K562 (cell line): ENCODE data around the gene HEBP1. TPM values are rescaled to one million over a fixed set of nuclear protein-coding genes. Genes with fewer than 3 reads are reported as not detected.
A peak's percentile ranks its signal among the peaks of the same experiment; 100 is the strongest.

Source experiments
- BRF1 ChIP-seq: IDR thresholded peaks from 3 replicates; pipeline ENCODE4 v1.6.1; 2011; ENCODE audit warnings: borderline replicate concordance, mild to moderate bottlenecking; ENCODE audit not compliant: insufficient read length; ENCODE audit errors: extremely low read depth
- CBFA2T3 ChIP-seq: fragments of 450-650 bp; IDR thresholded peaks from 2 replicates; pipeline ENCODE4 v1.6.1; 2017
- COPS2 ChIP-seq: fragments of 450-650 bp; conservative IDR thresholded peaks from 2 replicates; pipeline ENCODE4 v1.6.1; 2016; ENCODE audit warnings: mild to moderate bottlenecking, moderate library complexity
- DACH1 ChIP-seq: fragments of 450-650 bp; IDR thresholded peaks from 2 replicates; pipeline ENCODE4 v1.6.1; 2018; ENCODE audit not compliant: partially characterized antibody
- ELF4 ChIP-seq: fragments of 450-650 bp; formaldehyde crosslinking; IDR thresholded peaks from 2 replicates; pipeline ENCODE4 v1.4.0; 2022; ENCODE audit warnings: missing genetic modification characterization
- ETV6 ChIP-seq, 3 experiments: fragments of 150-350 bp in 1 of 3; sonication (generic) in 1 of 3; formaldehyde crosslinking in 1 of 3; IDR thresholded peaks; 2 replicates each; pipeline versions ENCODE4 v1.6.1 to v1.8.0; 2014 to 2022; ENCODE audit warnings: borderline replicate concordance in 2 of 3, low read depth in 2 of 3, antibody characterized with exemption in 1 of 3, low read length in 1 of 3, mild to moderate bottlenecking in 1 of 3, missing genetic modification reagents in 1 of 3
- FOXM1 ChIP-seq, 2 experiments: fragments of 450-650 bp in 1 of 2; sonication (generic) in 1 of 2; formaldehyde crosslinking in 1 of 2; IDR thresholded peaks; 2 replicates each; pipeline versions ENCODE4 v1.6.1 to v1.9.0; 2017 to 2022; ENCODE audit warnings: low read depth in 2 of 2, mild to moderate bottlenecking in 2 of 2, missing genetic modification reagents in 1 of 2, moderate library complexity in 1 of 2
- RFX7 ChIP-seq: fragments of 250-450 bp; sonication (Bioruptor Pico); IDR thresholded peaks from 2 replicates; pipeline ENCODE4 v1.5.1; 2021; ENCODE audit warnings: mild to moderate bottlenecking
- SPI1 ChIP-seq: IDR thresholded peaks from 2 replicates; pipeline ENCODE4 v1.6.1; 2011; ENCODE audit warnings: low read depth, low read length, control low read depth, borderline replicate concordance
- SREBF1 ChIP-seq: fragments of 150-350 bp; IDR thresholded peaks from 2 replicates; pipeline ENCODE4 v1.6.1; 2014; ENCODE audit warnings: antibody characterized with exemption, low read depth, low read length, borderline replicate concordance
- TAL1 ChIP-seq: fragments of 450-650 bp; IDR thresholded peaks from 2 replicates; pipeline ENCODE4 v1.6.1; 2016; ENCODE audit warnings: mild to moderate bottlenecking
- TCF7L2 ChIP-seq: fragments of 150-350 bp; IDR thresholded peaks from 2 replicates; pipeline ENCODE4 v1.6.1; 2016; ENCODE audit warnings: low read depth, mild to moderate bottlenecking, low read length, moderate library complexity
- TEAD4 ChIP-seq, 2 experiments: sonication (generic) in 1 of 2; formaldehyde crosslinking in 1 of 2; IDR thresholded peaks; 2 replicates each; pipeline versions ENCODE4 v1.6.1 to v1.8.0; 2012 to 2022; ENCODE audit warnings: borderline replicate concordance in 1 of 2, inconsistent platforms in 1 of 2, low read length in 1 of 2, mild to moderate bottlenecking in 1 of 2, missing genetic modification reagents in 1 of 2
- XRCC3 ChIP-seq: fragments of 450-650 bp; IDR thresholded peaks from 2 replicates; pipeline ENCODE4 v1.6.1; 2017; ENCODE audit warnings: mild to moderate bottlenecking, moderate library complexity
- ZNF23 ChIP-seq: fragments of 250-450 bp; sonication (Bioruptor Pico); IDR thresholded peaks from 2 replicates; pipeline ENCODE4 v1.4.0; 2020; ENCODE audit warnings: mild to moderate bottlenecking
- polyA plus RNA-seq, 8 experiments: library from polyadenylated mRNA; depleted of rRNA in 4 of 8; stranded (reverse) in 5 of 8; unstranded in 3 of 8; fragments of >200 nt; fragmentation: Nextera tagmentation in 2 of 8; fragmentation: Illumina TruSeq in 1 of 8; extraction: Ambion mirVana in 2 of 8; extraction: Trizol in 1 of 8; gene quantifications; 2 replicates each; pipeline versions ENCODE4 v1.2.1 to v1.2.3, GENCODE V29; 2011 to 2014; ENCODE audit warnings: inconsistent platforms in 1 of 8, missing spikeins in 1 of 8
- total RNA-seq, 7 experiments: library from RNA; depleted of rRNA in 6 of 7; stranded (reverse); fragments of >200 nt in 6 of 7; fragmentation: Illumina TruSeq in 2 of 7; extraction: Trizol in 2 of 7; gene quantifications; 2 replicates each; pipeline versions ENCODE4 v1.2.1 to v1.2.3, GENCODE V29; 2011 to 2021; ENCODE audit warnings: low replicate concordance in 1 of 7
- TF ChIP-seq, protein P1 (sequence below): fragments of 150-350 bp; IDR thresholded peaks from 2 replicates; pipeline ENCODE4 v1.6.1; 2014; ENCODE audit warnings: low read depth, mild to moderate bottlenecking, low read length, borderline replicate concordance
- TF ChIP-seq, protein P2 (sequence below), 2 experiments: fragments of 150-350 bp in 1 of 2; IDR thresholded peaks; 2 replicates each; pipeline ENCODE4 v1.6.1; 2012 to 2016; ENCODE audit warnings: low read depth in 2 of 2, low read length in 2 of 2, mild to moderate bottlenecking in 1 of 2, moderate library complexity in 1 of 2
- TF ChIP-seq, protein P3 (sequence below), 2 experiments: IDR thresholded peaks in 1 of 2; conservative IDR thresholded peaks in 1 of 2; 2 replicates each; pipeline ENCODE4 v1.6.1; 2016; ENCODE audit warnings: low read depth in 2 of 2, mild to moderate bottlenecking in 1 of 2, missing compliant biosample characterization in 1 of 2, missing genetic modification characterization in 1 of 2, moderate library complexity in 1 of 2

Gene HEBP1
- total and polyA plus RNA-seq, 9 of the 15 experiments (the other 6 are each of a cell fraction or from before 2014, with no cell fraction given): 1.1 to 10.1 (median 2.4) TPM

DNA sequence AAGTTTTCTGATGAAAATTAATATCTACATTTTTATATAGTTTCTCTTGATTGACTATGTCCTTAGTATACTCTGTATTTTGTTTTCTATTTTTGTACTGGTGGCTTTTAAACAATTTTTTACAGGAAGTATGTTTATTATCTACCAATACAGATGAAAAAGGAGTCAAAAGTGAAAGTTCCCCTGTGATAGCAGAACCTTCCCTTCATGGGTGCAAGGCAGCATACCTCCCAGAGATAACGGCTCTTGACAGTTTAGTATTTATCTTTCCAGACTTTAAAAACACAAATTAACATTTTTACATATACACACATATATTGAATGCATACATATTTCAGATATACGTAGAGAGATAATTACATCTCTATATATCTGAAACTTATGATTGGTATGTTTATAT is 27.0 kb upstream of the HEBP1 start (continued):
- TF ChIP-seq, protein P1, sequence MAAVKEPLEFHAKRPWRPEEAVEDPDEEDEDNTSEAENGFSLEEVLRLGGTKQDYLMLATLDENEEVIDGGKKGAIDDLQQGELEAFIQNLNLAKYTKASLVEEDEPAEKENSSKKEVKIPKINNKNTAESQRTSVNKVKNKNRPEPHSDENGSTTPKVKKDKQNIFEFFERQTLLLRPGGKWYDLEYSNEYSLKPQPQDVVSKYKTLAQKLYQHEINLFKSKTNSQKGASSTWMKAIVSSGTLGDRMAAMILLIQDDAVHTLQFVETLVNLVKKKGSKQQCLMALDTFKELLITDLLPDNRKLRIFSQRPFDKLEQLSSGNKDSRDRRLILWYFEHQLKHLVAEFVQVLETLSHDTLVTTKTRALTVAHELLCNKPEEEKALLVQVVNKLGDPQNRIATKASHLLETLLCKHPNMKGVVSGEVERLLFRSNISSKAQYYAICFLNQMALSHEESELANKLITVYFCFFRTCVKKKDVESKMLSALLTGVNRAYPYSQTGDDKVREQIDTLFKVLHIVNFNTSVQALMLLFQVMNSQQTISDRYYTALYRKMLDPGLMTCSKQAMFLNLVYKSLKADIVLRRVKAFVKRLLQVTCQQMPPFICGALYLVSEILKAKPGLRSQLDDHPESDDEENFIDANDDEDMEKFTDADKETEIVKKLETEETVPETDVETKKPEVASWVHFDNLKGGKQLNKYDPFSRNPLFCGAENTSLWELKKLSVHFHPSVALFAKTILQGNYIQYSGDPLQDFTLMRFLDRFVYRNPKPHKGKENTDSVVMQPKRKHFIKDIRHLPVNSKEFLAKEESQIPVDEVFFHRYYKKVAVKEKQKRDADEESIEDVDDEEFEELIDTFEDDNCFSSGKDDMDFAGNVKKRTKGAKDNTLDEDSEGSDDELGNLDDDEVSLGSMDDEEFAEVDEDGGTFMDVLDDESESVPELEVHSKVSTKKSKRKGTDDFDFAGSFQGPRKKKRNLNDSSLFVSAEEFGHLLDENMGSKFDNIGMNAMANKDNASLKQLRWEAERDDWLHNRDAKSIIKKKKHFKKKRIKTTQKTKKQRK: no peak
- TF ChIP-seq, protein P2, sequence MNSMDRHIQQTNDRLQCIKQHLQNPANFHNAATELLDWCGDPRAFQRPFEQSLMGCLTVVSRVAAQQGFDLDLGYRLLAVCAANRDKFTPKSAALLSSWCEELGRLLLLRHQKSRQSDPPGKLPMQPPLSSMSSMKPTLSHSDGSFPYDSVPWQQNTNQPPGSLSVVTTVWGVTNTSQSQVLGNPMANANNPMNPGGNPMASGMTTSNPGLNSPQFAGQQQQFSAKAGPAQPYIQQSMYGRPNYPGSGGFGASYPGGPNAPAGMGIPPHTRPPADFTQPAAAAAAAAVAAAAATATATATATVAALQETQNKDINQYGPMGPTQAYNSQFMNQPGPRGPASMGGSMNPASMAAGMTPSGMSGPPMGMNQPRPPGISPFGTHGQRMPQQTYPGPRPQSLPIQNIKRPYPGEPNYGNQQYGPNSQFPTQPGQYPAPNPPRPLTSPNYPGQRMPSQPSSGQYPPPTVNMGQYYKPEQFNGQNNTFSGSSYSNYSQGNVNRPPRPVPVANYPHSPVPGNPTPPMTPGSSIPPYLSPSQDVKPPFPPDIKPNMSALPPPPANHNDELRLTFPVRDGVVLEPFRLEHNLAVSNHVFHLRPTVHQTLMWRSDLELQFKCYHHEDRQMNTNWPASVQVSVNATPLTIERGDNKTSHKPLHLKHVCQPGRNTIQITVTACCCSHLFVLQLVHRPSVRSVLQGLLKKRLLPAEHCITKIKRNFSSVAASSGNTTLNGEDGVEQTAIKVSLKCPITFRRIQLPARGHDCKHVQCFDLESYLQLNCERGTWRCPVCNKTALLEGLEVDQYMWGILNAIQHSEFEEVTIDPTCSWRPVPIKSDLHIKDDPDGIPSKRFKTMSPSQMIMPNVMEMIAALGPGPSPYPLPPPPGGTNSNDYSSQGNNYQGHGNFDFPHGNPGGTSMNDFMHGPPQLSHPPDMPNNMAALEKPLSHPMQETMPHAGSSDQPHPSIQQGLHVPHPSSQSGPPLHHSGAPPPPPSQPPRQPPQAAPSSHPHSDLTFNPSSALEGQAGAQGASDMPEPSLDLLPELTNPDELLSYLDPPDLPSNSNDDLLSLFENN (IDR thresholded peaks at IDR 0.05; ENCODE audit: low read depth in 2 of 2, low read length in 2 of 2): no peak
- TF ChIP-seq TCF7L2 (no peak), BRF1 (no peak), TAL1 (peak; percentile 60), DACH1 (no peak), SREBF1 (no peak), ELF4 (CRISPR knock-in tag) (no peak), RFX7 (no peak), ZNF23 (CRISPR knock-in tag) (no peak), XRCC3 (no peak), CBFA2T3 (peak; percentile 64), SPI1 (no peak), TEAD4 (IDR thresholded peaks at IDR 0.05; ENCODE audit: low read length) (peak; percentile 54), TEAD4 (CRISPR knock-in tag; IDR thresholded peaks at IDR 0.05; ENCODE audit: borderline replicate concordance) (no peak), ETV6 (IDR thresholded peaks at IDR 0.05; ENCODE audit: borderline replicate concordance in 1 of 2, low read depth in 2 of 2, low read length in 1 of 2) (no peak), ETV6 (CRISPR knock-in tag; IDR thresholded peaks at IDR 0.05; ENCODE audit: borderline replicate concordance) (no peak), COPS2 (no peak), FOXM1 (IDR thresholded peaks at IDR 0.05; ENCODE audit: low read depth) (0 out of 2 replicates have a peak, but pooled peaks have one; percentile 38), FOXM1 (CRISPR knock-in tag; IDR thresholded peaks at IDR 0.05; ENCODE audit: low read depth) (no peak)
- TF ChIP-seq, protein P3, sequence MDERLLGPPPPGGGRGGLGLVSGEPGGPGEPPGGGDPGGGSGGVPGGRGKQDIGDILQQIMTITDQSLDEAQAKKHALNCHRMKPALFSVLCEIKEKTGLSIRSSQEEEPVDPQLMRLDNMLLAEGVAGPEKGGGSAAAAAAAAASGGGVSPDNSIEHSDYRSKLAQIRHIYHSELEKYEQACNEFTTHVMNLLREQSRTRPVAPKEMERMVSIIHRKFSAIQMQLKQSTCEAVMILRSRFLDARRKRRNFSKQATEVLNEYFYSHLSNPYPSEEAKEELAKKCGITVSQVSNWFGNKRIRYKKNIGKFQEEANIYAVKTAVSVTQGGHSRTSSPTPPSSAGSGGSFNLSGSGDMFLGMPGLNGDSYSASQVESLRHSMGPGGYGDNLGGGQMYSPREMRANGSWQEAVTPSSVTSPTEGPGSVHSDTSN (CRISPR knock-in tag; IDR thresholded peaks at IDR 0.05; ENCODE audit: low read depth): no peak
- TF ChIP-seq, protein P3 (tag; conservative IDR thresholded peaks at IDR 0.05; ENCODE audit: low read depth): 0 out of 2 replicates have a peak, but pooled peaks have one; percentile 10
